IPS-NIHi11 (cell line): Measurements from ENCODE around the gene HSPA12A.

ENCODE experiments used
- DNase-seq: peaks from one replicate; pipeline ENCODE4 v3.0.0; 2012; ENCODE audit warnings: mixed read lengths, low spot score

Gene HSPA12A

GRCh38 chr10:116743266-116744064 lies 1.1 kb upstream of the HSPA12A start:
- no peak for DNase-seq

- DNase-seq: peak; percentile 36
These were observed 695 bp downstream of the HSPA12A start for GRCh38 chr10:116741391-116742351.

GRCh38 chr10:116740971-116741370 lies 1.4 kb downstream of the HSPA12A start:
- no peak for DNase-seq

- no peak for DNase-seq
These were observed 4.0 kb downstream of the HSPA12A start for GRCh38 chr10:116738339-116738738.

GRCh38 chr10:116737627-116738327 lies 4.6 kb downstream of the HSPA12A start:
- peak; percentile 60 for DNase-seq

- DNase-seq: no peak
These were observed 8.8 kb downstream of the HSPA12A start for GRCh38 chr10:116733566-116733965.

- no peak for DNase-seq
These were observed 9.8 kb downstream of the HSPA12A start for GRCh38 chr10:116732573-116732972.

- no peak for DNase-seq
These were observed 11.7 kb downstream of the HSPA12A start for GRCh38 chr10:116730464-116731260.

- DNase-seq: no peak
These were observed 13.1 kb downstream of the HSPA12A start for GRCh38 chr10:116729243-116729642.

GRCh38 chr10:116728526-116729096 lies 13.8 kb downstream of the HSPA12A start:
- no peak for DNase-seq

GRCh38 chr10:116723428-116724281 lies 18.7 kb downstream of the HSPA12A start:
- no peak for DNase-seq

GRCh38 chr10:116722736-116723427 lies 19.5 kb downstream of the HSPA12A start:
- no peak for DNase-seq

- no peak for DNase-seq
These were observed 20.6 kb downstream of the HSPA12A start for GRCh38 chr10:116721547-116722392.

- no peak for DNase-seq
These were observed 21.5 kb downstream of the HSPA12A start for GRCh38 chr10:116720668-116721546.

GRCh38 chr10:116720241-116720643 lies 22.1 kb downstream of the HSPA12A start:
- DNase-seq: no peak

GRCh38 chr10:116719804-116720203 lies 22.6 kb downstream of the HSPA12A start:
- no peak for DNase-seq

- DNase-seq: no peak
These were observed 24.3 kb downstream of the HSPA12A start for GRCh38 chr10:116718058-116718457.

- DNase-seq: no peak
These were observed 26.0 kb downstream of the HSPA12A start for GRCh38 chr10:116716381-116716780.
